Fibroblast of mammary gland (primary cell): ENCODE measurements around the gene GNA14.
"Not testable (repeated sequence)": the region's sequence is repeated elsewhere in the genome, so short reads cannot be mapped to it uniquely, and the experiment has no call there.

Experiments
- DNase-seq: peaks from one replicate; pipeline ENCODE4 v3.0.0-alpha.2; 2010; ENCODE audit warnings: low read depth
- H3K4me3 ChIP-seq: 2 replicates; pipeline ENCODE4 v1.5.1; 2011; ENCODE audit warnings: low read depth, mild to moderate bottlenecking, low read length, moderate library complexity; ENCODE audit not compliant: control insufficient read depth
- CTCF ChIP-seq: conservative IDR thresholded peaks from 2 replicates; pipeline ENCODE4 v1.5.1; 2011; ENCODE audit warnings: low read depth, low read length, inconsistent platforms; ENCODE audit not compliant: control insufficient read depth, insufficient read depth

GNA14 gene

GRCh38 chr9:77442436-77442835 is 205.7 kb downstream of the GNA14 start:
- no peak for DNase-seq
- no peak for TF ChIP-seq CTCF
- H3K4me3 ChIP-seq: no peak overlapping the region

GRCh38 chr9:77441124-77441523 is 207.0 kb downstream of the GNA14 start:
- not testable (repeated sequence) for DNase-seq, H3K4me3 ChIP-seq

- no peak for TF ChIP-seq CTCF
- H3K4me3 ChIP-seq: no peak overlapping the region
- DNase-seq: peak; percentile 57
Observed at GRCh38 chr9:77440057-77440456, 208.1 kb downstream of the GNA14 start.

GRCh38 chr9:77438653-77439052 is 209.5 kb downstream of the GNA14 start:
- H3K4me3 ChIP-seq: no peak overlapping the region
- TF ChIP-seq CTCF: no peak
- DNase-seq: no peak

GRCh38 chr9:77435688-77436087 is 212.4 kb downstream of the GNA14 start:
- no peak for TF ChIP-seq CTCF
- DNase-seq: peak; percentile 35
- no peak overlapping the region for H3K4me3 ChIP-seq

GRCh38 chr9:77435277-77435676 is 212.8 kb downstream of the GNA14 start:
- DNase-seq: no peak
- no peak for TF ChIP-seq CTCF
- no peak overlapping the region for H3K4me3 ChIP-seq

GRCh38 chr9:77433675-77434445 is 214.3 kb downstream of the GNA14 start:
- peak; percentile 68 for DNase-seq
- H3K4me3 ChIP-seq: no peak overlapping the region
- peak; percentile 100 for TF ChIP-seq CTCF
